ENCODE measurements around the gene PACRG. TPM values are rescaled to one million over a fixed set of nuclear protein-coding genes. Genes with fewer than 3 reads are reported as not detected.
"Not testable (repeated sequence)": the region's sequence is repeated elsewhere in the genome, so short reads cannot be mapped to it uniquely, and the experiment has no call there.

PACRG gene
- total RNA-seq, 1 experiment from 2014 or later: 0.52 TPM

DNA sequence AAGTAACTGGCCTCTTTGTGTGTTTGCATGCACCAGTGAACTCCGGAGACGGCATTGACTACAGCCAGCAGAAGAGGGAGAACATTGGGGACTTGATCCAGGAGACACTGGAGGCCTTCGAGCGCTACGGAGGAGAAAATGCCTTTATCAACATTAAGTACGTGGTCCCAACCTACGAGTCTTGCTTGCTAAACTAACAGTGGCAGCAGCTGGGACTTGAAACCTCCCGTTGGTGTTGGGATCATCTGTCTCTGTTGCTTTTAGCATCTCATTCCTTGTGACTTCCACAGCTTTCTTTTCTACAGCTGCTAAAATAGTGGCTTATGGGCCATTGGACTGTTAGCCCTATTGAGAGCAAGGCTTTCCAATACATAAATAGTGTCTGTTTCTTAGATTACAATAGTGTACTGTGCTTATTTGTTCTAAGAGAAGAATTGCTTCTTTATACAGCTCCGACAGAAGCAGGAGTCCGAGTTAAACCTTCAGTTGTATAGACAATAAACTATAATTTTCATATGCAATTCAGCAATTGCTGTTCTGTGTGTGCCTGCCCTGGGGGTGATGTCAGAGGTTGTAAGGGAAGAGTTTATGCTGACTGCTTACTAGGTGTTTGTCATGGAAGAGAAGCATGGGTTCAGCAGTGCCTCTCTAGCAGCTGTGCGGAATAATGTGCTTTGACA is 587.2 kb downstream of the PACRG start:
- H3K27me3 ChIP-seq (ENCODE audit: control insufficient read depth, insufficient read depth, low read length): no peaks in the 10 kb centered on the region
- H3K4me3 ChIP-seq (ENCODE audit: insufficient read depth, low read depth, low read length): no peak overlapping the region

DNA sequence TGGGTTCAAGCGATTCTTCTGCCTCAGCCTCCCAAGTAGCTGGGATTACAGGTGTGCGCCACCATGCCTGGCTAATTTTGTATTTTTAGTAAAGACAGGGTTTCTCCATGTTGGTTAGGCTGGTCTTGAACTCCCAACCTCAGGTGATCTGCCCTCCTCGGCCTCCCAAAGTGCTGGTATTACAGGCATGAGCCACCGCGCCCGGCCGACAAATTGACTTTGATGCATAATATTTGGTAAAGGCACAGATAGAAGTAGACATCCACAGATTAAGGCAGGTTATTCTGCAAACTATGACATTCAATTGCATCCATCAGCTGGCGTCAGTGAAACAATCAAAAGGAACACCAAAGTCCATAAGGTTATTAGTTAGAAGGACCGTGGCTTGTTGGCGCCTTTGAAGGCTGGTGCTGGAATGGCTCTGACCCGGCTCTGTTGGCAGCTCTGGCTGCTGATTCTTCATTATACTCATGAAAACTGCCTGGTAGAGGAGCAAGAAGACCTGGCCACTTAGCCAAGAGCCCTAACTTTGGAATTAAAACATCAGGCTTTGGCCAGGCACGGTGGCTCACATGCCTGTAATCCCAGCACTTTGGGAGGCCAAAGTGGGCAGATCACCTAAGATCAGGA is 589.2 kb downstream of the PACRG start:
- H3K36me3 ChIP-seq (replicated peaks; ENCODE audit: control insufficient read depth, insufficient read depth, low read length); H3K27me3 ChIP-seq (ENCODE audit: control insufficient read depth, insufficient read depth, low read length); DNase-seq; H3K4me3 ChIP-seq (ENCODE audit: insufficient read depth, low read depth, low read length): not testable (repeated sequence)

More for the DNA sequence above, 587.2 kb downstream of the PACRG start:
- no peaks in the 10 kb centered on the region for H3K36me3 ChIP-seq (replicated peaks; ENCODE audit: control insufficient read depth, insufficient read depth, low read length)
- DNase-seq: no peak

DNA sequence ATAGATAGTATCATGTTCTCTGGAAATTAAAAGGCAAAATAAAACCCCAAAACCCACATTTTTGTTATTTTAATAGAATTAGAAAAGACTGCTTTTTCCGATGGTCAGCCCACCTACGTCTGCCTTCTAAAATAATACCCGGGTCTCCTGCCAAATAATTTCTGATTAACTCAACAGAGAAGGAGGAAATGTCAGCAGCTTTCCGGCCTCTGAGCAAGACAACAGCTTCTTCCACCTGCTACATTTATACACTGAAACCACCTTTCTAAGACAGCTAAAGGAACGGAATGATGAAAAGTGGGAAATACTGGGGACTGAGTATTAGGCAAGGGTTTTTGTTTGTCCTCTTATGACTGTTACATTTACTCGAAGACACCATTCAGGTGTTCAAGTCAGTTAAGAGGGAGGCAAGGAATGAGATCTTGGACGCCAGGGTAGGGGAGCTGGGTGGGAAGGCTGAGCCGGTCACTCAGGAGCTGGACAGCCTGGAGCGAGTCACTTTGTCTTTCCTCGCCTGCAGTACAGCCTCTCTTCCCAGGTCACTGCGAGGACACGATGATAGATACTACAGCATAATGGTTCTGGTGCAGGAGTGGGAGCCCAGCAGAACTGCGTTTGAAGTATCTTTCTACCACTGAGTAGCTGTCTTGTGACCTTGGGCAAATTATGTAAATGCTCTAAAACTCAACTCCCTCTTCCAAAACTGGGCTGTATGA is 590.5 kb downstream of the PACRG start:
- H3K4me3 ChIP-seq (ENCODE audit: insufficient read depth, low read depth, low read length): no peak overlapping the region
- DNase-seq: no peak
- no peaks in the 10 kb centered on the region; the same call in 1 of the 2 replicates for H3K27me3 ChIP-seq (ENCODE audit: control insufficient read depth, insufficient read depth, low read length)
- H3K36me3 ChIP-seq (replicated peaks; ENCODE audit: control insufficient read depth, insufficient read depth, low read length): no peaks in the 10 kb centered on the region

DNA sequence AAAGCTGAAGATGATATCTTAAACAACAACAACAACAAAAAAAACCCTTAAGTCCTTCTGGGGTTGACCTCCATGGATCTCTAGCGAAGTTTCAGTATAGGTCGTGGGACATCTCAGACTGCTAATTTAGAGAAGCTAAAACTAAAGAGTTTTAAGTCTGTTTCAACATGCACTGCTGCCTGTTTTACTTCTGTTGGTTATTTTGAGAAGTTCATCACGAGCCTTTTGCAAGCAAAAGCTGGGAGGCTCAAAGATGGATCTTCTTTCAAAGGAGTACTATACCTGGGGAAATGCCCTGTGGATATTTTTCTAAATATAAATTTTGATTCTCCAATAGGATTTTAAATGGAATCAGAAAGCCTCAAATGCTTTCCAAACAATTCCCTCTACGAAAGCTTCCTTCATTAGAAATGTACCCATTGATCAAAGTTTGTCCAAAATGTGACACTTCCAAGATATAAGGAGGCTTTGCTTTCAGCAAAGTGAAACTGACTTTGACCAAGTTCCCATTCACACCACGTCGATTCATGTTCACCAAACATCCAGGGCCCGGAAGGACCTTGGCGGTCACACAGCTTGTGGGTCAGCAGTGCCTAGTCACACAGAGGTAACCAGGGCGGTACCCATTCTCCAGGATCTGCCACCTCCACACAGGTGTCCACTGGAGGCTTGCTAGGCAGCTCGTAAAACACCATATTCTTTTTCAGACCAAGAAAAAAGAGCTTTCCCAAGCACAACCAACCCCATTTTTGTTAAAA is 592.0 kb downstream of the PACRG start:
- no peaks in the 10 kb centered on the region for H3K36me3 ChIP-seq (replicated peaks; ENCODE audit: control insufficient read depth, insufficient read depth, low read length)
- H3K27me3 ChIP-seq (ENCODE audit: control insufficient read depth, insufficient read depth, low read length): no peaks in the 10 kb centered on the region; the same call in 1 of the 2 replicates
- H3K4me3 ChIP-seq (ENCODE audit: insufficient read depth, low read depth, low read length): no peak overlapping the region
- no peak for DNase-seq

- no peaks in the 10 kb centered on the region; the same call in 1 of the 2 replicates for H3K27me3 ChIP-seq (ENCODE audit: control insufficient read depth, insufficient read depth, low read length)
- H3K36me3 ChIP-seq (replicated peaks; ENCODE audit: control insufficient read depth, insufficient read depth, low read length): no peaks in the 10 kb centered on the region
- DNase-seq: no peak
- H3K4me3 ChIP-seq (ENCODE audit: insufficient read depth, low read depth, low read length): no peak overlapping the region
Measured at GRCh38 chr6:163320402-163320801, 592.6 kb downstream of the PACRG start.

GRCh38 chr6:163320804-163321203 is 593.0 kb downstream of the PACRG start:
- Histone ChIP-seq H3K36me3 (replicated peaks; ENCODE audit: control insufficient read depth, insufficient read depth, low read length) (no peaks in the 10 kb centered on the region), H3K27me3 (ENCODE audit: control insufficient read depth, insufficient read depth, low read length) (no peaks in the 10 kb centered on the region; the same call in 1 of the 2 replicates), H3K4me3 (ENCODE audit: insufficient read depth, low read depth, low read length) (no peak overlapping the region)
- DNase-seq: no peak

DNA sequence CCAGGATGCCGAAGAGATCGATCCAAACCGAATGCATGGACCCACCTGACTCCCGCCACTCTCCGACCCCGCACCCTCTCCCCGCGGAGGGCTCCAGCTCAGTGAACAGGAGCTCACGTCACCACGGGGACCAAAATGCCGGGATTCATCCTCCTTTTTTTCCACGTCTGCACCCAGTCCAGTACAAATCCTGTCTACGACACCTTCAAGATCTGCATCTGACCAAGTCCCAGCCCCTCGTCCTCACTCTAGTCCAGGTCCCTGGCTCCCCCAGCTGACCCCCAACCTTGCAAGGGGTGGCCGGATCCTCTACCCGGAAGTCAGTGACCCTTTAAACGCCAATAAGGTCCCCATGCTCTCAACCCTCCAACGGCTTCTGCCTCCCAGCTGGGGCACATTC is 593.9 kb downstream of the PACRG start:
- no peaks in the 10 kb centered on the region; the same call in 1 of the 2 replicates for H3K27me3 ChIP-seq (ENCODE audit: control insufficient read depth, insufficient read depth, low read length)
- no peaks in the 10 kb centered on the region for H3K36me3 ChIP-seq (replicated peaks; ENCODE audit: control insufficient read depth, insufficient read depth, low read length)
- no peak overlapping the region for H3K4me3 ChIP-seq (ENCODE audit: insufficient read depth, low read depth, low read length)
- no peak for DNase-seq

DNA sequence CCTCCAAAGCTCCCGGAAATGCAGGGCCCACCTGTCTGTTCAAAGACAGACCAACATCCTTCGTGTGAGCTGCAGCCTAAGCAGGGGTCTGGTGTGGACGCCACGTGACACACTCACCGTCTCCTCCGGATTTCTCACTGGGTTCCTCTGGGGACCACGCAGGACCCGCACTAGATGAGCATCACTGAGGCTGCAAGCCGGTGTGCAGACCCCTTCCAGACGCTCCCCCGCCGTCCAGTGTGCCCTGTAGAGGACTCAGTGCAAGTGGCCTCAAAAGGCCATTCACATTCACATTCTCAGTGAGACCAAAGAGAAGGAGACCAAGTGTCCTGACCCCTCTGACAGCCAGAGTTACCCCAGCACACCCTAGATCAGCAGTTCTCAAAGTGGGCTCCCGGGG is 595.5 kb downstream of the PACRG start:
- Histone ChIP-seq H3K36me3 (replicated peaks; ENCODE audit: control insufficient read depth, insufficient read depth, low read length) (no peaks in the 10 kb centered on the region), H3K27me3 (ENCODE audit: control insufficient read depth, insufficient read depth, low read length) (no peaks in the 10 kb centered on the region; the same call in 1 of the 2 replicates), H3K4me3 (ENCODE audit: insufficient read depth, low read depth, low read length) (no peak overlapping the region)
- DNase-seq: no peak

GRCh38 chr6:163323705-163324104 is 595.9 kb downstream of the PACRG start:
- no peaks in the 10 kb centered on the region for H3K36me3 ChIP-seq (replicated peaks; ENCODE audit: control insufficient read depth, insufficient read depth, low read length)
- H3K4me3 ChIP-seq (ENCODE audit: insufficient read depth, low read depth, low read length): no peak overlapping the region
- no peak for DNase-seq
- no peaks in the 10 kb centered on the region; the same call in 1 of the 2 replicates for H3K27me3 ChIP-seq (ENCODE audit: control insufficient read depth, insufficient read depth, low read length)

GRCh38 chr6:163324326-163324687 is 596.5 kb downstream of the PACRG start:
- DNase-seq: no peak
- H3K36me3 ChIP-seq (replicated peaks; ENCODE audit: control insufficient read depth, insufficient read depth, low read length): no peaks in the 10 kb centered on the region
- no peak overlapping the region for H3K4me3 ChIP-seq (ENCODE audit: insufficient read depth, low read depth, low read length)
- H3K27me3 ChIP-seq (ENCODE audit: control insufficient read depth, insufficient read depth, low read length): no peaks in the 10 kb centered on the region; the same call in 1 of the 2 replicates

GRCh38 chr6:163324688-163325389 is 597.1 kb downstream of the PACRG start:
- no peaks in the 10 kb centered on the region; the same call in 1 of the 2 replicates for H3K27me3 ChIP-seq (ENCODE audit: control insufficient read depth, insufficient read depth, low read length)
- no peaks in the 10 kb centered on the region for H3K36me3 ChIP-seq (replicated peaks; ENCODE audit: control insufficient read depth, insufficient read depth, low read length)
- H3K4me3 ChIP-seq (ENCODE audit: insufficient read depth, low read depth, low read length): no peak overlapping the region
- no peak for DNase-seq

GRCh38 chr6:163325390-163325784 is 597.6 kb downstream of the PACRG start:
- Histone ChIP-seq H3K36me3 (replicated peaks; ENCODE audit: control insufficient read depth, insufficient read depth, low read length) (no peaks in the 10 kb centered on the region), H3K27me3 (ENCODE audit: control insufficient read depth, insufficient read depth, low read length) (no peaks in the 10 kb centered on the region; the same call in 1 of the 2 replicates), H3K4me3 (ENCODE audit: insufficient read depth, low read depth, low read length) (no peak overlapping the region)
- no peak for DNase-seq

DNA sequence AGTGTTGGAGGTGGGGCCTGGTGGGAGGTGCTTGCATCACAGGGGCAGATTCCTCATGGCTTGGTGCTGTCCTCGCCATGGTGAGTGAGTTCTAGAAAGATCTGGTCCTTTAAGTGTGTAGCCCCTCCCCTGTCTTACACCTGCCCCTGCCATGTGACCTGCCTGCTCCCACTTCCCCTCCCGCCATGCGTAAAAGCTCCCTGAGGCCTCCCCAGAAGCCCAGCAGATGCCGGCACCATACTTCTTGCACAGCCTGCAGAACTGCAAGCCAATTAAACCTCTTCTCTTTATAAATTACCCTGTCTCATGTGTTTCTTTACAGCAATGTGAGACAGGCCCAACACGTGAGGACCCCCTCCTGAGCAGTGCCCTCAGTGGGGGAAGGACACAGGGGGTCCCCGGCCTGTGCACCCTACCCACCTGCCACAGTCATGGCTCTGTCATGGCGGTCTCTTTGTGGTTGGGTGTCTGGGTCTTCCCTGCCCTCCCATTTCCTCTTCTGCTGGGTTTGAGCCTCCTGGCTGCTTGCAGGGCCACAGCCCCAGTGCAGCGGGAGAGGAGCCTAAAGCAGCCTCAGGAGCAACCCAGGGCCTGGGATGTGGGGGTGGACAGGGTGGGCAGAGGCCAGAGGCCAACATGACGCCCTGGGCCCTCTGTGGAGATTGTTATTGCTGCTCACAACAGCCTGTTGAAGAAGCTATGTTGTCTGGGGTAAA is 599.5 kb downstream of the PACRG start:
- Histone ChIP-seq H3K27me3 (ENCODE audit: control insufficient read depth, insufficient read depth, low read length) (no peaks in the 10 kb centered on the region), H3K36me3 (replicated peaks; ENCODE audit: control insufficient read depth, insufficient read depth, low read length) (no peaks in the 10 kb centered on the region), H3K4me3 (ENCODE audit: insufficient read depth, low read depth, low read length) (no peak overlapping the region)
- DNase-seq: no peak

All from H7 (cell line).